GM12891 (cell line): ENCODE data around the gene LZTS2.

Experiments used
- POLR2A ChIP-seq: IDR thresholded peaks from 2 replicates; pipeline ENCODE4 v1.6.1; 2011; ENCODE audit warnings: low read depth, low read length, control low read depth
- POLR2AphosphoS5 ChIP-seq: IDR thresholded peaks from 2 replicates; pipeline ENCODE4 v1.6.1; 2011; ENCODE audit warnings: low read depth, low read length, control low read depth
- POU2F2 ChIP-seq: IDR thresholded peaks from 2 replicates; pipeline ENCODE4 v1.6.1; 2011; ENCODE audit warnings: low read depth, mild to moderate bottlenecking, control low read depth, low read length, moderate library complexity
- SPI1 ChIP-seq: IDR thresholded peaks from 2 replicates; pipeline ENCODE4 v1.6.1; 2011; ENCODE audit warnings: low read depth, low read length, control low read depth
- TAF1 ChIP-seq: IDR thresholded peaks from 2 replicates; pipeline ENCODE4 v1.6.1; 2011; ENCODE audit warnings: low read depth, low read length, control low read depth

- no peak for TF ChIP-seq POLR2A
- TF ChIP-seq POU2F2, result no peak
- TF ChIP-seq TAF1, result no peak
- TF ChIP-seq POLR2AphosphoS5, result no peak
- no peak for TF ChIP-seq SPI1
Observed at GRCh38 chr10:101018600-101019439, 19.2 kb downstream of the LZTS2 start.
